Activated CD4-positive, alpha-beta T cell treated with anti-CD3 and anti-CD28 coated beads, Interleukin-2, amount 50 U/mL, for 48 hours (primary cell): ENCODE measurements around the gene CRK.
"Not testable (repeated sequence)": the region's sequence is repeated elsewhere in the genome, so short reads cannot be mapped to it uniquely, and the experiment has no call there.

ENCODE experiments used
- DNase-seq, 2 experiments: peaks; one replicate each; pipeline ENCODE4 v3.0.0-alpha.2; 2020

Gene CRK

DNA sequence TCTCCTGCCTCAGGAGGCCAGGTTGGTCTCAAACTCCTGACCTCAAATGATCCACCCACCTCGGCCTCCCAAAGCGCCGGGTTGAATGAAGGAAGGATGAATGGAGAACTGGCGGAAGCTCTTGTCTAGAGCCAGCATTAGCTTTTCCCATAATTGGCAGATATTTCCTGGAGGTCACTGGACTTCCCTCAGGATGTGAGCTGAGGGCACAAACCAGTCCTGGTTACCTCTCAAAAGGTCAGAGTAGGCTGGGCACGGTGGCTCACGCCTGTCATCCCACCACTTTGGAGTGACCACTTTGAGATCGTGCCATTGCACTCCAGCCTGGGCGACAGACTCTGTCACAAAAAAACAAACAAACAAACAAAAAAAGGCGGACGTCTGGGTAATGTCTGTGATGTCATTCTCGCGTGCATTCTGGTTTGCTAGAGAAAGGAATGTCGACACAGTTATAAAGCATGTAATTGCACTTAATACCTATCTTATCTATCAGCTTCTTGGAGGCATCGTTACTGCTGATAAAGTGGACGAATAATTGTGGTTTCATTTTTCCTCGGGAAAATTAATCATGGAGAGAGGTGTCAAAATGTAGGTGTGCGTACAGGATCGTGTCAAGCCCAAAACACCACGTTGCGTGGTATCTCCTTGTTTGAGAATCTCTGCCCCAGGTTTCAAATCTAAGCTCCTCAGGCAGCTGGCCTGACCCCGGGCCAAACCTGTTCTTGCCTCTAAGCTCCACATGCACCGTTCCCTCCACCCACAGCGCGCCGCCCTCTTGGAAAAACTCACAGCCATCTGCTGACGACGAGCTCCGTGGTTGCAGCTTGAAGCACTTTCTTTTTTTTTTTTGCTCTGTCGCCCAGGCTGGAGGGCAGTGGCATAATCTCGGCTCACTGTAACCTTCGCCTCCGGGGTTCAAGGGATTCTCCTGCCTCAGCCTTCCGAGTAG, 6.4 kb upstream of the CRK start:
- DNase-seq: peak; percentile 14 to 24

- DNase-seq: no peak
These were observed 5.3 kb upstream of the CRK start for GRCh38 chr17:1461198-1461944.

GRCh38 chr17:1460233-1460632, 4.2 kb upstream of the CRK start:
- no peak for DNase-seq

DNA sequence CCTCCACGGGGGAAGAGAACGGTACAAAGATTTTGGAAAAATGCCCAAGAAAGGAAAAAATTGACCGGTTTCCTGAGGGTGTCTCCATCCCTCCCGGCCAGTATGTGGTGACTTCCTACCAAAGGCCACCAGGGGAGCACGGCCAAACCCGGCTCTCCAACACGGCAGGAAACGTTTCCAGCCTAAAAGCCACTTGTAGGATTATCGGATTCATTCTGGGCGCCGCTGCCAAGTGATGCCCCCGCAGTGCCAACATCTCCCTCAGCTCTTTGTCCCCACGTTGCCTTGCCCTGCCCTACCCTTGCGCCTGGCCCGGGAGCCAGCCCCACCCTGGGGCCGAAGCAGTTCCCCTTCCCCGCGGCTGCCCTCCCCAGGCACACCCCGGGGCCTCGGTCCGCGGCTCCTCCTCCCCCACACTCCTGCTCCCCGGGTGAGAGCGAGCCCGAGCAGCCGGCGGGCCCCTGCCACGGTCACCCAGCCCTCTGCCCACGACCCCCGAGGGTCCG, 688 bp downstream of the CRK start:
- DNase-seq: peak; percentile 53 to 55

GRCh38 chr17:1454541-1454940, 1.5 kb downstream of the CRK start:
- no peak for DNase-seq

GRCh38 chr17:1453694-1454093, 2.3 kb downstream of the CRK start:
- DNase-seq: not testable (repeated sequence)

DNA sequence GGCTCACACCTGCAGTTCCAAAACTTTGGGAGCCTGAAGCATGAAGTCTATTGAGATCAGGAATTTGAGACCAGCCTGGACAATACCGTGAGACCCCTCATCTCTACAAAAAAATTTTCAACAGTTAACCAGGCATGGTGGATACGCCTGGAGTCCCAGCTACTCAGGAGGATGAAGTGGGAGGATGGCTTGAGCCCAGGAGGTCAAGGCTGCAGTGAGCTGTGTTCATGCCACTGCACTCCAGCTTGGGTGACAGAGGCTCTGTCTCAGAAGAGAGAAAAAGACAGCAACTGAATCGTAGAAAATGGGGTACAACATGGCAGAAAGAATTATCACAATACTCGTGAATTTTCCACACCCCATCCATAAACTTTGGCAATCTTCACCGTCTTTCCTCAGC, 3.2 kb downstream of the CRK start:
- no peak for DNase-seq

DNA sequence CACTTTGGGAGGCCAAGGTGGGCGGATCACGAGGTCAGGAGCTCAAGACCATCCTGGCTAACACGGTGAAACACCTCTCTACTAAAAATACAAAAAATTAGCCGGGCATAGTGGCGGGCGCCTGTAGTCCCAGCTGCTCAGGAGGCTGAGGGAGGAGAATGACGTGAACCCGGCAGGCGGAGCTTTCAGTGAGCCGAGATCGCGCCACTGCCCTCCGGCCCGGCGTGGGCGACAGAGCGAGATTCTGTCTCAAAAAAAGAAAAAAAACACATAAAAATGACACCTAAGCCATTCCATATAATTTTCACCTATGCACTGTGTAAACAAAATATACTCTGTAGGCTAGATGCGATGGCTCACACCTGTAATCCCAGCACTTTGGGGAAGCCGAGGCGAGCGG, 5.8 kb downstream of the CRK start:
- not testable (repeated sequence) for DNase-seq

DNA sequence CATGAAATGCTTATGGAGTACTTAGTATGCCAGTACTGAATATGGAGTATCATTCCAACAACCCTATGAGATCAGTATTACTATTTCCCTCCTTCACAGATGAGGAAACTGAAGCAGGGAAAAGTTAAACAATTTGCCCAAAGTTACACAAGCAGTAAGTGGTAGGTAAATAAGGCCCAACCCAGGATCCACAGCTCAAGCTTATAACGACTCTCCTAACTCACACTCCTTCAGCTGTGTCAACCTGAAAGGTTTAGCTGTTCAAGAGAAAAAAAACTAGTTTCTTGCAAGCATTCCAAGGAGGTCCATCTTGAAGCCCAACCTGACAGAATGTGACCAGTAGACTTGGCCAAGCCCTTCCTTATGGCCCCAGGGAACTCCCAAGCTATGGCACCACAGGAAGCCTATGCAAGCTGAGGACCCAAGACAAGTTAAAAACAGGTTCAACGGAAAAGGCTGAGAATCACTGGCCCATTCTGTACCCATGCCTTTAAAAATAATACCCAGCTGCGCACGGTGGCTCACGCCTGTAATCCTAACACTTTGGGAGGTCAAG, 6.5 kb downstream of the CRK start:
- no peak for DNase-seq

DNA sequence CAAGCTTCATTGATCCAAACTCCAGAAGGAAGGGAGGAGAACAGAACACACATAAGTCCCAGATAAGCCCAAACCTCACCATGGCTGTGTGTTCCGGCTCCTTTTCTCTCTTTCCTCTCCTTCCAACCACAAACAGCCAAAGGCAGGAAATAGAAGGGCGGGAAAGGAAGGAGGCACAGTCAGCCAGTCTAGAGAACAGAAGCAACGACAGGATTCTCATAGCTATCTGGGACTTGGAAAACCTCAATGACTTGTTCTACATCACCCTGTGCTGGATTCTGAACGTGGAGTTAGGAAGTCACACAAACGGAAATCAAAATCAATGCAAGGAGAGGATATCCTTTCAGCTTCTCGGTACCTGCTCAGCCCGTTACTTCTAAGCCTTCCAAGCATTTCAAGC, 9.0 kb downstream of the CRK start:
- DNase-seq: no peak

DNA sequence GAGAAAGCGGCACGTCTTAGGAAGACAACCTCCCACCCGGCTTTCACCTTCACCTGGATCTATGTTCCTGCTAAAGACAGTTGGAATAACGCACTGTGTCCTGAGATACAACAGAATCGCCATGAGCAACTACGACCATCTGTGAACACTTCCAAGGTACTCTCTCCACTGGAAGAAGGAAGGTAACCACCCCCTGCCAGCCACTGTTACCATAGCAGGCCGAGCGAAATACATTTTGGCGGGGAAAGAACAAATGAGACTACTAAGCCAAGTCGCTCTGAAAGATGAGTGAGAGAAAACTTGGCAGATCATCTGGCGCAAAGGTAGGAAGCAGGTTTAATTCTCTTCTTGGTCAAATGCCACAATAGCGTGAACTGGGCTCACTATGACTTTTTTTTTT, 9.8 kb downstream of the CRK start:
- DNase-seq: no peak

DNA sequence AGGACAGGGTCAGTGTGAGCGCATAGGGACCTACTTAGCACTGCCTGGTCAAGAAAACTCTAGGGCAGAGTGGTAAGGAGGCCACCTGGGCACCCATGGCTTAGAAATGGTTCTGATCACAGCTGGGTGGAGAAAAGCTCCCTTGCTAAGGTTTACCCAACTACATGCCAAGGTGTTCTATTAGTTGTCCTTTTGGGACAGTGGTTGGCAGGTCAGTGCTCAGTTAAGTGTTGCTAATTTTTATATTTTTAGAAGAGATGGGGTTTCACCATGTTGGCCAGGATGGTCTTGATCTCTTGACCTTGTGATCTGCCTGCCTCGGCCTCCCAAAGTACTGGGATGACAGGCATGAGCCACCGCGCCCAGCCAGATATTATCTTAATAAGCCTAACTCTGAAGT, 10.3 kb downstream of the CRK start:
- DNase-seq: not testable (repeated sequence)

GRCh38 chr17:1442721-1443120, 13.3 kb downstream of the CRK start:
- DNase-seq: not testable (repeated sequence)

- no peak for DNase-seq
These were observed 13.8 kb downstream of the CRK start for GRCh38 chr17:1442187-1442586.

DNA sequence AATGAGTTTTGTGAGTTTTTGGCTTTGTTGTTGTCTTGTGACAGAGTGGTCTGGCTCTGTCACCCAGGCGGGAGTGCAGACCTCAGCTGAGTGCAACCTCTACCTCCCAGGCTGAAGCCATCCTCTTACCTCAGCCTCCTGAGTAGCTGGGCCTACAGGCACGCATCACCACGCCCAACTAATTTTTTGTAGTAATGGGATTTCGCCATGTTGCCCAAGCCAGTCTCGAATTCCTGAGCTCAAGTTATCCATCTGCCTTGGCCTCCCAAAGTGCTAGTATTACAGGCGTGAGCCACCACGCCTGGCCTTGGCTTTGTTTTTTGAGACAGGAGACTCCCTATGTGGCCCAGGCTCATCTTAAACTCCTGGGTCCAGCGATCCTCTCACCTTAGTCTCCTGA, 15.1 kb downstream of the CRK start:
- no peak for DNase-seq

GRCh38 chr17:1438593-1439083, 17.4 kb downstream of the CRK start:
- DNase-seq: no peak

DNA sequence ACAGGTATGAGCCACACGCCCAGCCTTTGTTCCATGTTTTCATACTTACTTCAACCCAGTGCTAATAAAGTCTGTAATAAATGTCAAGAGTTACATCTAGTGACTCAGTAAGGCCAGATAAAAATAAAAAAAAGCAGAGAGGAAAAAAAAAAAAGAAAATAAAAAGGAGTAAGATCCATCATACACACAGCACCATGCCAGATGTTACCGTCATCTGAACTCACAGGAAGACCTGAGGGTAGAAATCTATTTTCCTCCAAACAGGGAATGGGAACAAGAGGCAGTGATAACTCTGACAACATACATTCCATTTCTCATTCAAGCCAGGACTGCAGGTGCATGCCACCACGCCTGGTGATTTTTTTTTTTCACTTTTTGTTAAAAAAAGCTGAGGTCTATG, 20.7 kb downstream of the CRK start:
- no peak for DNase-seq

DNA sequence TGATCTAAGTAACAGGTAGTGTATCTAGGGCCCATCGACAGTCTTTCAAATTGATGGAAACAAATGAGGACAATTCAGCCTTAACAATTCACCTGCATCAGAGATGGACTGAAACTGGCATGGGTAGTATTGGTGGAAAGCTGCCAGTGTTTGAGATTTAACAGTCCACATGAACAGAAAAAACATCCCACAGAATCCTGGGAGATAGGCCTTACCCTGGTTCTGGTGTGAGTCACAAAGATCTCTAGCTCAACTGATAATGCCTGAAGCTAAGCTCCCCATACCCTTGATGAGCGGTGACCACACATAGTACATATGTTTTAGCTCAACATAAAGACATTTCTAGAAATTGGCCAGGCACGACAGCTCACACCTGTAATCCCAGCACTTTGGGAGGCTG, 21.9 kb downstream of the CRK start:
- no peak for DNase-seq

DNA sequence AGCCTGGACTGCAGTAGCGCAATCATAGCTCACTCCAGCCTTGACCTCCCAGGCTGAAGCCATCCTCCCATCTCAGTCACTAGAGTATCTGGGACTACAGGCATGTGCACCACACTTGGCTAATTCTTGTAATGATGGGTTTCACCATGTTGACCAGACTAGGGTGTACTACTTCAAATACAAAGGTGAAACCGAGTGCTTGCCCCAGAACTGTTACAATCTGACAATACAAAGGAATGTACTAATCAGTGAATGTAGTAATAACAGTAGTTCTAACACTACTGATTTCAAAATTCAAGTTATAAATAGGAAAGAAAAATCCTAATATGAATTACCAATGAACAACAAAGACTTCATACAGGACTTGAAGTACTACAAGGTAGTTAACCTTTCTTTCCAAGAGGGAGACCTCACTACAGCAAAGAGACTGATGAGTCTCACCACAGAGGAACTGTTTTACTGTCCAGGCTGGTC, 24.4 kb downstream of the CRK start:
- peak in 1 of 2 experiments; percentile 13 for DNase-seq

DNA sequence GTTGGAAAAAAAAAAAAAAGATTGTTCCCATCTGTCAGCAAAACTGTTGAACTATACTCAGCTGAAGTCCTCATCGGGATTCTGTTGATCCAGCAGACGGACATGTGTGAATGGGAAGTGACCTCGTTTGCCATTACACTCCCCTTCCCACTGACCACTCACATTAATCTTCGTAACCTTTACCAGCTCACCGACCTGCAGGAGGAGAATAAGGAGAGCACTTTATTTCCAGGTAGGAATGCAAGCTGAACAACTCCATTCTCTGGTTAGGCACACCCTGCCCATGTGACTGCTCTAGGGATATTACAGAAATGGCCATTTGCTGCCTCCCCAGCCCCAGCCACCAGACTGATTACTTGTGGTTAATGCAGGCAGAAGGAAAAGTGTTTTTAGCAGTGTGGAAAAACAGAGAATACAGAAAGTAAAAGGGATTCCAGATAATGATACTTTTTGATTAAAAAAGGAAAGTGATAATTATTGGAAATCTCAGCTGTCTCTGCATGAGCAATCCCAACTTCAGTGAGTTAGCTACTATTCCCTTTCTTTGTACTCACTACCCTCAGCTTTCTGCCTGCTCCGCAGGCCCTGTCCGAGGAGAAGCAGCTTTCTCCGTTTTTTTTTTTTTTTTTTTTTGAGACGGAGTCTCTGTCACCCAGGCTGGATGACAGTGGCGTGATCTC, 32.4 kb downstream of the CRK start:
- DNase-seq: no peak

- peak in 1 of 2 experiments; percentile 24 for DNase-seq
These were observed 33.1 kb downstream of the CRK start for GRCh38 chr17:1422885-1423284.

DNA sequence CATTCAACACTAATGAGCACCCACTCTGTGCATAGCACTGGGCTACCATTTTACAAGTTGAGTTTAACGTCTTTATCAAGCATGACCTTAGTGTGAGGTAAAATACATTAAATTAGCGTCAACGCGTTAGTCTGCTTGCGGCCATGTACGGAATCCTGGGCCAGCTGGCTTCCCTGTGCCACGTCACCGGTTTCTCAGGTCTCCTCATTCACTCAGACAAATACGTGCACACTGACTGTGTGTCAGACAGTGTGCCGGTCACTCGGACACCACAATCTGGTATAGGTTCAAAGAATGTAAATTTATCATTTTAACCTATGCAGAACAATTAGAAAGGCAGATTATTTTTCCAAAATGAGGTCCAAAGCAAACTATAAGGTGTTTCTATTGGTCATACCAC, 34.6 kb downstream of the CRK start:
- DNase-seq: no peak

- no peak for DNase-seq
These were observed 35.1 kb downstream of the CRK start for GRCh38 chr17:1420981-1421380.
